GM18867 (cell line): ENCODE measurements around the gene MPG.
A peak's percentile ranks its signal among the peaks of the same experiment; 100 is the strongest.

ENCODE experiments used
- ATAC-seq: cut with Tn5 transposase; IDR thresholded peaks from one replicate; pipeline ENCODE4 v1.9.1; 2021; ENCODE audit warnings: mild to moderate bottlenecking, moderate library complexity; ENCODE audit not compliant: unreplicated experiment

The MPG gene

DNA sequence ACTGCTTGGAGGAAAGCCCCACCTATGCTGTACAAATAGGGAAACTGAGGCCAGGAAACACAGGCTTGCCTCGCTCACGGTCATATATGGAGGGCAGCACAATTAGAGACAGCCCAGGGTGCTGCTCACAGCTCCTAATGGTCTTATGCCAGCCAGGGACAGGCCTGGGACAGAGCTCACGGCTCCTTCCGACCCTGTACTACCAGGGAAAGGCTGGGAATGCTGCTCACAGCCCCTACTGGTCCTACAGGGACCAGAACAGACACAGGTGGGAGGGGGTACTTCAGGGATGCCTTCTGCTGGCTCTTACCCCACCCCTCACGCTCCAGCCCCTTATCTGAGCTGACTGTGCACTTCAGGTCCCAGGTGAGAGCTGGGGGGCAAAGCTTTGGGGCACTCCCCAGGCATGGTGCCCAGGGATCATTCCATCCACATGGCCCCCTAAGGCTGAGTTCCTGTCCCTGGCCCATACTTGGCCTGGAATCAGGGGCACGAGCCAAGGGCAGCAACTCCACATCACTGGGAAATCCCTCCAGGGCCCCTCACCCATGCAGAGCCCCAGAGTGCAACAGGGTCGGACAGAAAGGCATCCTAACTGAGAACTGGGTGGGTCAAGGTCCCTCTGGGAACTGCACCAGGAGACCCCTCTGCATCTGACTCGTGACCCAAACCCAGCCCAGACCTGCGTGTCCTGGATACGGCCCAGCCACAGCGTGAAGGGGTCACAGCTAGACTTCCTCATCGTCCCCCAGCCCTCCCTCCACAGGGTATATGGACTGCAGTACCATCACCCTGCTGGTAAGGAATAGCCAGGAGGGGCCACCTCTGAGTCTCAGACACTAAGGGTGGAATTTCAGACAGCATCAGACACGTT, 11.5 kb upstream of the MPG start:
- no peak for ATAC-seq

DNA sequence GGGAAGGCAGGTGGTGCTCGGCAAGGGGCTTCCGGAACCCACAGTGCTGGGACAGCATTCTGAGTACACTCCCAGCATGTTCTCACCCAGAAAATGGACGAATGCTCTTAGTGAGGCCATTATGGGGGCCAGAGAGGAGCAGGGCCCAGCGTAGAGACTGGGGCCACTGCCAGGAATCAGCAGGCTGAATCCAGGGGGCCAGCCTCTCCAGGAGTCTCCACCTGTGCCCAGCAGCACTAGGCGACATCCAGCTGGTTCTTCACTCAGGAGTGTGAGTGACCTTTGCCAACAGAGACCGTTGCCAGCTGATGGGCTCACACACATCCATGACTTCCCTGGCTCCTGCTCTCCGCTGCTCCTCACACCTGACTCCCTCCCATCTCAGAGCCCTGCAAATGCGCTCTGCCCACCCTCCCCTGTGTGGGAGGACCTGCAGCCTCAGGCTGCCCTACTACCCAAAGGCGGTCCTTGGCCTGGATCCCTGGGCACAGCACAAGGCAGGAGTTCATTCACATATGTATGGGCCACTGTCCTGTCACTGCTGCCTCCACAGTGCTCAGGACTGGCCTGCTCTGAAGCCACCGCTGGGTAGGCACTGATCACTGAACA, 10.7 kb upstream of the MPG start:
- ATAC-seq: no peak

DNA sequence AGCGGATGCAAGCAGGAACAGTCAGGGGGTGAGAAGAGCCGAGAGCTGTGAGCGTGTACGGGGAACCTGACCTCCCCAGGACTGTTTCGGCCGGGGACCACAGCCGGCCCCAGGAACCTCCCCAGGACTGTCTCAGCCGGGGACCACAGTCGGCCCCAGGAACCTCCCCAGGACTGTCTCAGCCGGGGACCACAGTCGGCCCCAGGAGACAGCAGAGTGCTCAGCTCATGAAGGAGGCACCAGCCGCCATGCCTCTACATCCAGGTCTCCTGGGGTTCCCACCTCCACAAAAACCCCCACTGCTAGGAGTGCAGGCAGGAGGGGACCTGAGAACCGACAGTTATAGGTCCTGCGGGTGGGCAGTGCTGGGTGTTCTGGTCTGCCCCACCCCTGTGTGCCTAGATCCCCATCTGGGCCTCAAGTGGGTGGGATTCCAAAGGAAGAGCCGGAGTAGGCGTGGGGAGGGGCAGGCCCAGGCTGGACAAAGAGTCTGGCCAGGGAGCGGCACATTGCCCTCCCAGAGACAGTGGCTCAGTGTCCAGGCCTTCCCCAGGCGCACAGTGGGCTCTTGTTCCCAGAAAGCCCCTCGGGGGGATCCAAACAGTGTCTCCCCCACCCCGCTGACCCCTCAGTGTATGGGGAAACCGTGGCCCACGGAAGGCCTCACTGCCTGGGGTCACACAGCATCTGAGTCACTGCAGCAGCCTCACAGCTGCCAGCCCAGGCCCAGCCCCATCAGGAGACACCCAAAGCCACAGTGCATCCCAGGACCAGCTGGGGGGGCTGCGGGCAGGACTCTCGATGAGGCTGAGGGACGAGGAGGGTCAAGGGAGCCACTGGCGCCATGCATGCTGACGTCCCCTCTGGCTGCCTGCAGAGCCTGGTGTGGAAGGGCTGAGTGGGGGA, 9.9 kb upstream of the MPG start:
- ATAC-seq: no peak

DNA sequence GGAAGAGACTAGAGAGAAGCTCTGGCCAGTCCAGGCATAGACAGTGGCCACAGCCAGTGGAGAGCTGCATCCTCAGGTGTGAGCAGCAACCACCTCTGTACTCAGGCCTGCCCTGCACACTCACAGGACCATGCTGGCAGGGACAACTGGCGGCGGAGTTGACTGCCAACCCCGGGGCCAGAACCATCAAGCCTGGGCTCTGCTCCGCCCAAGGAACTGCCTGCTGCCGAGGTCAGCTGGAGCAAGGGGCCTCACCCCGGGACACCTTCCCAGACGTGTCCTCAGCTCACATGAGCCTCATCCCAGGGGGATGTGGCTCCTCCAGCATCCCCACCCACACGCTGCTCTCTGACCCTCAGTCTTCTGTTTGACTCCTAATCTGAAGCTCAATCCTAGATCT, 8.8 kb upstream of the MPG start:
- ATAC-seq: no peak

DNA sequence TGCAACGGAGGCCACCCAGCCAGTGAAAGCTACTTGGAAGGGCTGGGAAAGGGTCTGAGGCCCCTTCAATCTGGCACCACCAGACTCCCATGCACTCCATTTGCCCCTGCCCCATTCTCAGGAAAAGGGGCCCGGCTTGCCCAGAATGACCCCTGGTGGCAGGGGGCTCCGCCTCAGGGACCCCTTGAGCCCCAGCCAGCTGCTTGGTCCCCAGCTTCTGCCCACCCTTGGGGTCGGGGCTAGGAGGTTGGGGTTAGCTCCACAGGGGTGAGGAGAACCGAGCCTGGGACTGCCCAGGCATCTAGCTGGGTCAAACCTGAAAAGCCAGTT, 6.8 kb upstream of the MPG start:
- ATAC-seq: no peak

DNA sequence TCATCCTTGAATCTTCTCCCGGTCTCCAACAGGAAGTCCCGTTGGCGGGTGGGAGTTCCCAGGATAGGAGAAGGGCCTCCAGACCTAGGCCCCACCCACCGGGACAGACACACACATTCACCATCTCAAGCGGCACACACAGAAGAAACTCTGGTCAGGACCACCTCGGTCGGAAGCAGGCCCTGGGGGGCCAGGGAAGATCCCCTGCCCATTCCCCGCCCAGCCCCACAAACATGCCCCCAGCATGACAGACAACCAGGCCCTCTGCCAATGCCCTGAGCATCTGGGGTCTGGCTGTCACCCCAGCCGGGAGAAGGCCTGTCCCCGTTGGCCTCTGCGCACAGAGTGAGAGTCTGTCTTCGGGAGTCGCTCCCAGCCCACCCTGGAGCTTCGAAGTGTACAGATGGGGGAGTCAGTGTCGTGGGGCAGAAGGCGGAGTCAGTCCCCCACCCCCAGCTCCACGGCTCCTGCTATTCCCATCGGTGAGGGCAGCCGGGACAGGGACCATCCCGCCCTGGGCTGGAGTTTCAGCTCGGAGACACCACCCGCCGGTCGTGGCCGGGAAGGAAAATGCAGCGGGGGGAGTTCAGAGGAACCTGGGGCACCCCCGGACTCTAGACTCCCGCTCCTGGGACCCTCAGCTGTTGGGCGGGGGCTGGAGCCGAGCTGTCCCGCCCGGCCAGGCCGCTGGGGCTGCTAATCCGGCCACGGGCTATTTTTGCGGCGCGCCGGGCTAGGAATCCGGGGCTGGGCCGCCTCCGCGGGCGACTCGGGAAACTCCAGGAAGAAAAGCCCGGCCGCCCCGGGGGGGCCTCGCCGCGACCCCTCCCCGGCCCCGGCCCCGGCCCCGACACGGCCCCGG, 6.3 kb upstream of the MPG start:
- no peak for ATAC-seq

DNA sequence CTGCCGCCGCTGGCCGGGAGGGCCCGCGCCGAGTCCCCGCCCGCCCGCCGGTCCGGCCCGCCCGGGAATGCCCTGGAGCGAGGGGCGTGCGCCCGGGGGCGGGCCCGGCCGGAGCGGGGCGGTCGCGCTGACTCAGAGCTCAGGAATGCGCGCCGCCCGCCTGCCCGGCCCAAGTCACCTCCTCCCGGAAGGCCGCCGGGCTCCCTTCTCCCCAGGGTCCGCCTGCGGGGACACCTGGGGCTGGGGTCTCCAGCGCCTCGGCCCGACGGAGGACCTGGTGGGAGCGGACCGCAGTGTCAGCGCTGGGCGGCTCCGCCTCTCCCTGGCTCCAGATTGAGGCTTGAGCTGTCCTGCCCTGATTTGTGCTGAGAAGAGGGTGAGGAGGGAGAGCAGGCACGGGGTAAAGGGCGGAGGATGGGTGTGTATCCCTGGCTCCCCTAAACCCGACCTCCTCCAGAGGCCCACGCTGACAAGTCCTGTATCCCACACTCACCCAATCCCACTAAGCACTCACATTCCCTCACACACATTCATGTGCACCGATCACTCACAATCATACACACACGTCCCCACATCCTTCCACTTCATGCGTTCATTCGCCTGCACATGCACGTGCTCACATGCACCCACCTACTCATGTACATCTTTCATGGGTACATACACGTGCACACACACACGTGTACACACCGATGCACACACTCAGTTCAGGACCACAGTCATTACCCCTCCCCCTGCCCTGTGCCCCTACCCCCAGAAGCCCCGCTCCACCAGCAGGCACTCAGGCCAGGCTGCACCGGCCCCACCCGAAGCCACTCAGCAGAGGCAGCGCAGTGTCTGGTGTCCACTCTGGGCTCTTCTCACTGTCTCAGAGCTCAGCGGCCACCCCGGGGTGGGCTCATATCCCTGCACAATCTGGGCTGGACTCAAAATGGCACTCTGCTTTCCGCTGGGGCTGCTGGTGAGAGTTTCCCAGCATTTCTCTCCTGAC, 5.2 kb upstream of the MPG start, which contains the start of gene RHBDF1:
Gene RHBDF1, minus strand, starts transcription at position 71 of the 988 bp plus-strand sequence. CDS start 7,616 bp downstream, outside the sequence.
- no peak for ATAC-seq

DNA sequence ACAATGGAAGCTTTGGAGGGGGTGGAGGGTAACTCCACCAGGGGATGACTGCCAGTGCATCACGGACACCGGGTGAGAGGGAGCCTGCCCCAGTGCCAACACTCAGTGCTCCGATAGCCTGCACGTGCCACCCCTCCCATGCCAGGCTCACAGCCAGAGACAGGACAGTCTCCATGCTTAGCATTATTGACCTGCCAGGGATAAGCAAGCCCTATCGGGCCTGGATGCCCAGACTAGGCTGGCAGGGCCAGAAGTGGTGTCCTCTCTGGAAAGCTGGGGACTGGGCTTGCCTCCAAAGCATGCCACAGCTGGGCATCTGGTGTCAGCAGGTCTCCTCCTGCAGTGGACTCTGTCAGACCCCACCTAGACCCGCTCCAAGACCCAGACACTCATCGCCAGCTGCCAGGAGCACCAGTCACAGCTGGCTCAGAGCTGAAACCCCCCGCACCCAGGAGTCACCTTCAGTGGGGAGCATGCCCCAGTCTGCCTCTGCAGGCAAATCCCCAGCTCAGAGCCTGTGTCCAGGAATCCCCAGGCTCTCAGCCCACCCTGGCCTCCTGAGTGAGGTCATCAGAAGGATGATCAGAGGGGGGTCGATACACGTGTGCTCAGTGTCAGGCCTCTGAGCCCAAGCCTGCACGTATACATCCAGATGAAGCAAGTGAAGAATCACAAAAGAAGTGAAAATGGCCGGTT, 3.8 kb upstream of the MPG start:
- no peak for ATAC-seq

DNA sequence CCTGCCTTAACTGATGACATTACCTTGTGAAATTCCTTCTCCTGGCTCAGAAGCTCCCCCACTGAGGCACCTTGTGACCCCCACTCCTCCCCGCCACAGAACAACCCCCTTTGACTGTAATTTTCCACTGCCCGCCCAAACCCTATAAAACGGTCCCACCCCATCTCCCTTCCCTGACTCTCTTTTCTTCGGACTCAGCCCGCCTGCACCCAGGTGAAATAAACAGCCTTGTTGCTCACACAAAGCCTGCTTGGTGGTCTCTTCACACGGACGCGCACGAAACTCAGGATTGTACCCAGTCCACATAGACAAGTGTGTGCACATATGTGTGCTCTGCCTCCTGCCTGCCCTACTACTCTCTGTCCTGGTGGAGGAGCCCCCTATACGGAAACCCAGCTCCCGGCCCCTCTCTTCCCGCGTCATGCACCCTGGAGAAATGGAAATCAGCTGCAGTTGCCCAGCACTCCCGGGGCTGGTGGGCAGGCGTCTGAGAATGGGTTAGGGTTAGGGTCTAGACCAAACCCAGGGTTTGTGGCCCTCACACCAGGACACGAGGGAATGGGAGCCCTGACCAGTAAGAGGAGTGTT, 3.2 kb upstream of the MPG start:
- ATAC-seq: no peak

DNA sequence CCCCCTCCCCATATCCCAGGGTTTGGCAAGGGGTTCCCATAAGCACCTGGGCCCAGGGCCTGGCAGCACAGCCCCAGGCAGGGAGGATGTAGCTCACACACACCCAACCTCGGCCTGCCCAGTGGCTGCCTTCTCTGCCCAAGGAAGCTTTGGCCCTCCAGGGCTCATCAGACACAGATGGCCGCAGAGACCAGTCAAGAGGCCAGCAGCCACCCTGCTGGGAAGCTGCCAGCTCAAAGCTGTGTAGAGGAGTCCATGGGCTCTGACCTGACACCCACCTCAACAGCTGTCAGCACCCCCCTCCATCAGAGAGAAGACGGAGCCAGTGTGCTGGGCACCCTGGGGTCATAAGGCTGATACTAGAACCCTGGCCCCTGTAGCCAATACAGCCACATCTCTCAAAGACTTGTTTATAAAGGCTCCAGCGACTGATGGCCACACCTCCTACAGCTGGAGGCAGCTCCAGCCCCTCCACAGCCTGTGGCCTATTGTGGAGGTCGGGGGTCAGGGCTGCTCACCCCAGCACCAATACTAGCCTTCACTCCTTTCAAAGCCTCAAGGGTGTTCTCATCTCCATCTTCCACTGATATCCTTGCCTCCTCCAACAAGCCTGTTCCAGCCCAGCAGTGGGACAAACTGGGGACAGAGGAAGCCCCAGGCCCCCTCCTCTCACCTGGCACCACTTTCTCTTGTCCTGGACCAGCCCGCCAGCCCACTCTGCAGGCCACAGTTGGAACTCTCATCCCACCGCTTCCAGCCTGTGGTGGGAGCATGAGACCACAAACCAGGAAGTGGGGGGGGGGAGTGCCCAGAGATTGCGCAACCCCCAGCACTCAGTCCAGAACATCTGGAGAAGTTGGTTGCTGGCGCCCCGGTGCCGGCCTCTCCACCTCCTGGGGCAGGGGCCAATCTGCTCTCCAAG, 2.2 kb upstream of the MPG start:
- ATAC-seq: no peak

DNA sequence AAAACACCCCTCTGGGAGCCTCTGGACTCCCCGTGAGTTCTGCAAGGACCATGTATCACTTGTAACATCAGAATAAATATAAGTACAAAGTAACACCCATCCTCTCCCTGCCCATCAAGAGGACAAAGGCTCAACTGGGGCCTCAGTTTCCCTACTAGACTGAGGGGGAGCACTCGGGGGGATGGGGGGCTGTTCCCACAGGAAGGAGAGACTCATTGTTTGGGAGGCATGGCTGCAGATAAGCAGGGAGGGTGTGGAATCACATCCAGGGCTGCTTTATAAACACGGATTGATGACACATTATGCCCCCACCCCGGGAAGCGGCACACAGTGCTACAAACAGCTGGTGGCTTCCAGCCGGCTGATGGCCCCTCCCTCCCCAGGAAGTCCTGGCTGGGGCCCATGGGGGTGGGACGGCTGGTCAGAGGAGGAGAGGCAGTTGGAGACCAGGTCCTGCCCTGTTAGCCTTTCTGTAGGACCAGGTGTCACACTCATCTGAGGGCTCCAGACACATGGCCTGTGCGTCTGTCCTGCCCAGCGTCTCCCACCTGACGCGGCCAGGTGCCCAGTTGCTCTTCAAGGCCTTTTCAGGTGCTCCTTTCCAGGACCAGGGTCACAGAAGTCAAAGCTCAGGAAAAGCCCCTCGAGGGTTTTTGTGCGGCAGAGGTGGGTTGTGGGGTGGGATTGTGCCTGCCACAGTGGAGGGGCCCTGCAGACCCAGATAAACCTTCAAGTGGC, 1.3 kb upstream of the MPG start:
- ATAC-seq: no peak

DNA sequence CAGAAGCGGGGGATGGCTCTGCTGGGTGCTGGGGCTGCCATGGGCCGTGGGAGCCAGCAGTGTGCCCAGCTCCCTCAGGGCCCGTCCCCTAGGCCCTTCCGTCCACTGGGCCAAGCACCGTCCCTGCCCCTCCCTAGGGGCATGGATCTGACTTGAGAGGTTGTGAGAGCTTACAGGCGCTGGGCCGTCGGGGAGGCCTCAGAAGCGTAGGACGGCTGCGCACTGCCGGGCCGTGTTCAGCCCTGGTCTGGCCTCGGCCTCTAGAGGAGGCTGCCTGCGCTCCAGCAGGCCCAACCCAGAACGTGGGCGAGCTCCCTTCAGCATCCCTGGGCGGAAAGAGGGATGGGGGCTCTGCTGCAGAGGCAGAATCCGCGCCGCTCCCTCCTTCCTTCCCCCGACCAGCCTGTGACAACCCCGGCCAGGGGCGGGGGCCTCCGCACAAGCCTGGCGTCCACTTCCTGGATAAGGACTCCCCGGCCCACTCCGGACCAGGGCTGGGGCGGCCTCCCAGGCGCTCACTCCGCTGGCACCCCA, 685 bp upstream of the MPG start:
- ATAC-seq: peak; percentile 19

DNA sequence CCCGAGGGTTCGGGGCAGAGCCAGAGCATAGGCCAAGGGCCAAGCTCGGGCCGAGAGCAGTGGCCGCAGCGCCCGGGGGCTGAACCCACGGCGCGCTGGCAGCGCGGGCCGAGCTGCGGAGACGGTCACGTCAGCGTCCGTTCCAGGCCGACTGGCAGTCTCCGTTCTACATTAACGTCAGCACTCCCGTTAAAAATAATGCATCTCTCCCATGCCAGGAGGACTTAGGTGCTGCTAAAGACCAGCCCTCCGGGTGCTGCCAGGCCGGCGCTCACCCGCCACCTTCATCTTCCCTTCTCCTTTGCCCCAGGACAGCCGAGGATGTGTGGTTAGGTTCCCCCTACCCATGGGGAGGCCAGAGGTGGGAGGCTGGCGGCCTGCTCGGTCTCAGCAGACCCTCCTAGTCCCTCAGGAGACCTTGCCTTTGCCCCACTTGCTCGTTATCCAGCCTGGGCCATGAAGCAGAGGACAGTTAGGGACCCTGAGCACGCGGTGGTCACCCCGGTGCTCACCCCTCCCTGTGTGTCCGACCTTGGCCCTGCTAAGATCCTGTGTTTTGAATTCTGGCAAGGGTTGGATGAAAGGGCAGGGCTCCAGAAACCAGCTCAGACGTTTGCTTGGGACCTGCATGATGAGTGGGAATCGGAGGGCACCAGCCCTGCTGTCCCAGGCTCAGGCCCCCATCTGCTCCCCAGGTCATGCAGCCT, 572 bp downstream of the MPG start:
- peak; percentile 18 for ATAC-seq

DNA sequence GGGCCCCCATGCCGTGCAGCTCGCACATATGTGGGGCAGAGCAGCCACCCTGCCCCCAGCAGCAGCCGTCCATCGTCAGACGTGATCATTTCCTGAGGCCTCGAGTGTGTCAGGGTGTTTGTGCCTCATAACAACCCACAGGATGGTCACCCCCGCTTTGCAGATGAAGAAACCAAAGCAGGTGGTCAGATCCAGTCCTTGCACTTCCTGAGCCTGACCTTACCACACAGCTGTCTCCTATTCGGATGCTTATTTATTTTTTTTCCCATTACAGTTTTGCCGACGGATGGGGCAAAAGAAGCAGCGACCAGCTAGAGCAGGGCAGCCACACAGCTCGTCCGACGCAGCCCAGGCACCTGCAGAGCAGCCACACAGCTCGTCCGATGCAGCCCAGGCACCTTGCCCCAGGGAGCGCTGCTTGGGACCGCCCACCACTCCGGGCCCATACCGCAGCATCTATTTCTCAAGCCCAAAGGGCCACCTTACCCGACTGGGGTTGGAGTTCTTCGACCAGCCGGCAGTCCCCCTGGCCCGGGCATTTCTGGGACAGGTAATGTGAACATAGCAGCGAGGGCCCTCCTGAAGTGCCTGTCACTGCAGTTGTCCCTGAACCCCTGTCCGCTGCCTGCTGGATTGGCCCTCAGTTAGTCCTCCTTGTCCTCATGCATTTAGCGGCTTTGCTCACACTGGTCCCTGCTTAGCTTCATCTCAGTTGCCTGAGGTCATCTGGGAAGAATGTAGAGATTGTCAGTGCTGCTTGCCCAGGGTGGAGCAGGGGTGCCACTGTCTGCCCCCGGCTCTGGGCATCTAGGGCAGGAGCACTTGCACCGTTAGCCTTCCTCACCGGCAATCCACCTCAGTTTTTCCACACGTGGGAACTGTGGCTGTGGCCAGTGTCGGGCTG, 1.4 kb downstream of the MPG start:
- no peak for ATAC-seq
